Spleen (tissue), 7 donors: ENCODE measurements around the gene GUCA1A.

Experiments
- CTCF ChIP-seq, 11 experiments: fragments of 200-600 bp in 7 of 11; fragments of 450-650 bp in 4 of 11; sonication (generic) in 4 of 11; IDR thresholded peaks in 8 of 11; conservative IDR thresholded peaks in 3 of 11; 1 replicate in 7 of 11; 2 replicates in 4 of 11; pipeline versions ENCODE4 v1.4.0 to v1.8.0; 2016 to 2021; ENCODE audit warnings: antibody characterized with exemption in 11 of 11, inconsistent platforms in 4 of 11, mild to moderate bottlenecking in 1 of 11
- POLR2A ChIP-seq, 3 donors: fragments of 450-650 bp; IDR thresholded peaks; one replicate each; pipeline ENCODE4 v1.5.1; 2017; ENCODE audit warnings: antibody characterized with exemption in 3 of 3, mild to moderate bottlenecking in 1 of 3
- donor health status: DM: no; HTN: no; CAD: no; lungs with moderate emphysema.
- donor health status: DM: no; HTN: no; CAD: no.
- donor health status: DM: no; HTN: no; CAD: no.

- TF ChIP-seq CTCF (IDR thresholded peaks at IDR 0.05 in 8 of 11, conservative IDR thresholded peaks at IDR 0.05 in 3 of 11) (no peak), POLR2A (IDR thresholded peaks at IDR 0.05) (no peak)
Observed at GRCh38 chr6:42212442-42212841, 39.3 kb downstream of the GUCA1A start.
